ENCODE results near the gene CIDEB. TPM values are rescaled to one million over a fixed set of nuclear protein-coding genes. Genes with fewer than 3 reads are reported as not detected.

Gene CIDEB
- total and polyA plus RNA-seq, 2 of the 13 experiments (the other 11 are each of a cell fraction or from before 2014, with no cell fraction given), result 35.8 to 110 TPM

GRCh38 chr14:24271134-24271833 is 36.5 kb downstream of the CIDEB start, which contains the start of gene RABGGTA (continued):
- TF ChIP-seq HNF1A (IDR thresholded peaks at IDR 0.05; ENCODE audit: low read depth) (peak; percentile 46; the same call in 1 of the 2 replicates), HNF1A (CRISPR knock-in tag; IDR thresholded peaks at IDR 0.05; ENCODE audit: borderline replicate concordance) (peak; percentile 96), SUZ12 (IDR thresholded peaks at IDR 0.05; ENCODE audit: low read depth, low read length) (no peak), ZNF775 (CRISPR knock-in tag; IDR thresholded peaks at IDR 0.05; ENCODE audit: borderline replicate concordance) (no peak), PCBP2 (optimal IDR thresholded peaks at IDR 0.05; ENCODE audit: low read depth, low read length, poor library complexity, severe bottlenecking) (no peak), PHF5A (CRISPR knock-in tag; IDR thresholded peaks at IDR 0.05; ENCODE audit: low read depth, unreplicated experiment) (peak; percentile 100), ZNF10 (CRISPR knock-in tag; IDR thresholded peaks at IDR 0.05; ENCODE audit: borderline replicate concordance, low read depth) (peak; percentile 29; the same call in 1 of the 2 replicates), ZNF292 (CRISPR knock-in tag; IDR thresholded peaks at IDR 0.05; ENCODE audit: borderline replicate concordance, low read depth) (peak; percentile 84), NR1H2 (CRISPR knock-in tag; IDR thresholded peaks at IDR 0.05; ENCODE audit: borderline replicate concordance, low read depth) (peak; percentile 98; the same call in 1 of the 2 replicates), TMF1 (CRISPR knock-in tag; IDR thresholded peaks at IDR 0.05; ENCODE audit: low read depth) (peak; percentile 97), LBX2 (CRISPR knock-in tag; IDR thresholded peaks at IDR 0.05; ENCODE audit: borderline replicate concordance) (peak; percentile 98; the same call in 1 of the 2 replicates), SKI (IDR thresholded peaks at IDR 0.05; ENCODE audit: partially characterized antibody) (peak; percentile 88), ZNF576 (CRISPR knock-in tag; IDR thresholded peaks at IDR 0.05) (peak; percentile 85), RCOR2 (CRISPR knock-in tag; IDR thresholded peaks at IDR 0.05) (peak; percentile 68; the same call in 1 of the 2 replicates), UBTF (CRISPR knock-in tag; IDR thresholded peaks at IDR 0.05) (peak; percentile 93), POLR2G (IDR thresholded peaks at IDR 0.05; ENCODE audit: low read depth, low read length) (peak; percentile 100), ZNF878 (CRISPR knock-in tag; IDR thresholded peaks at IDR 0.05) (peak; percentile 98), ZFY (CRISPR knock-in tag; IDR thresholded peaks at IDR 0.05) (peak; percentile 91), HNF4A (CRISPR knock-in tag; IDR thresholded peaks at IDR 0.05) (peak; percentile 61), SRY (CRISPR knock-in tag; IDR thresholded peaks at IDR 0.05) (peak; percentile 100), IKZF1 (IDR thresholded peaks at IDR 0.05) (no peak)

Measured in HepG2 (cell line).